NCI-H187 treated with DMSO at 0.1 percent for 48 hours (cell line): Measurements from ENCODE around the gene RRP1B.
"Not testable (repeated sequence)": the region's sequence is repeated elsewhere in the genome, so short reads cannot be mapped to it uniquely, and the experiment has no call there.

Experiments used
- DNase-seq: peaks from one replicate; lab custom pipeline; 2025; lab: John Stamatoyannopoulos, UW

RRP1B gene

GRCh38 chr21:43659136-43660000 is at the start of gene RRP1B, which contains the start of gene HSF2BP:
Gene RRP1B, plus strand, starts transcription at chr21:43659560. Its CDS starts 105 bp downstream, at chr21:43659665.
Gene HSF2BP, minus strand, starts transcription at chr21:43659488. Its CDS starts 1,392 bp downstream, at chr21:43658096.
- DNase-seq: peak; percentile 38

- DNase-seq: no peak
These were observed 47.6 kb upstream of the RRP1B start for GRCh38 chr21:43611598-43612369.

GRCh38 chr21:43613755-43614638 is 45.4 kb upstream of the RRP1B start:
- no peak for DNase-seq

GRCh38 chr21:43614839-43615238 is 44.5 kb upstream of the RRP1B start:
- no peak for DNase-seq

GRCh38 chr21:43616861-43617260 is 42.5 kb upstream of the RRP1B start:
- DNase-seq: not testable (repeated sequence)

GRCh38 chr21:43618940-43619339 is 40.4 kb upstream of the RRP1B start:
- no peak for DNase-seq

GRCh38 chr21:43619344-43619743 is 40.0 kb upstream of the RRP1B start:
- DNase-seq: no peak

GRCh38 chr21:43619856-43620255 is 39.5 kb upstream of the RRP1B start:
- no peak for DNase-seq

GRCh38 chr21:43622796-43623195 is 36.6 kb upstream of the RRP1B start:
- no peak for DNase-seq

GRCh38 chr21:43623588-43623987 is 35.8 kb upstream of the RRP1B start:
- no peak for DNase-seq

- no peak for DNase-seq
These were observed 35.0 kb upstream of the RRP1B start for GRCh38 chr21:43624339-43624738.

GRCh38 chr21:43626390-43626789 is 33.0 kb upstream of the RRP1B start:
- no peak for DNase-seq

GRCh38 chr21:43627527-43627926 is 31.8 kb upstream of the RRP1B start:
- DNase-seq: no peak

- DNase-seq: no peak
These were observed 27.8 kb upstream of the RRP1B start for GRCh38 chr21:43631411-43632107.

- DNase-seq: no peak
These were observed 26.9 kb upstream of the RRP1B start for GRCh38 chr21:43632373-43632905.

GRCh38 chr21:43634618-43635017 is 24.7 kb upstream of the RRP1B start:
- no peak for DNase-seq

- DNase-seq: no peak
These were observed 23.9 kb upstream of the RRP1B start for GRCh38 chr21:43635436-43635835.

GRCh38 chr21:43637530-43638158 is 21.7 kb upstream of the RRP1B start:
- DNase-seq: no peak

GRCh38 chr21:43639470-43640353 is 19.6 kb upstream of the RRP1B start:
- DNase-seq: no peak

- no peak for DNase-seq
These were observed 19.0 kb upstream of the RRP1B start for GRCh38 chr21:43640400-43640799.
